Measurements from ENCODE around the gene C2CD4A.
"Not testable (repeated sequence)": the region's sequence is repeated elsewhere in the genome, so short reads cannot be mapped to it uniquely, and the experiment has no call there.

C2CD4A gene

GRCh38 chr15:62066663-62067447 is at the start of gene C2CD4A:
Gene C2CD4A (plus strand): TSS chr15:62066977. CDS start chr15:62067614, 637 bp downstream.
- peak within 1 kb of the TSS; percentile 54 for H3K4me3 ChIP-seq (ENCODE audit: low read depth, low read length)
- H3K27ac ChIP-seq (ENCODE audit: low read depth, low read length): no peak within 1 kb of the TSS
- H3K4me1 ChIP-seq (ENCODE audit: control insufficient read depth, insufficient read depth, low read length): peaks cover 8% of the 10 kb centered on the region
- H3K9ac ChIP-seq (ENCODE audit: low read length): no peak within 1 kb of the TSS
- no peaks in the 10 kb centered on the region for H3K36me3 ChIP-seq (ENCODE audit: control insufficient read depth, insufficient read depth, low read length)
- H3K9me3 ChIP-seq (ENCODE audit: control insufficient read depth, insufficient read depth, low read depth, low read length): no peaks in the 10 kb centered on the region
- H3K27me3 ChIP-seq (ENCODE audit: control insufficient read depth, insufficient read depth, low read length): peaks cover 86% of the 10 kb centered on the region

GRCh38 chr15:62020576-62021160 is 46.1 kb upstream of the C2CD4A start:
- no peaks in the 10 kb centered on the region for H3K4me1 ChIP-seq (ENCODE audit: control insufficient read depth, insufficient read depth, low read length)
- H3K27me3 ChIP-seq (ENCODE audit: control insufficient read depth, insufficient read depth, low read length): no peaks in the 10 kb centered on the region

GRCh38 chr15:62021991-62022600 is 44.7 kb upstream of the C2CD4A start:
- H3K27ac ChIP-seq (ENCODE audit: low read depth, low read length): no peak overlapping the region
- H3K4me3 ChIP-seq (ENCODE audit: low read depth, low read length): no peak overlapping the region
- no peaks in the 10 kb centered on the region for H3K36me3 ChIP-seq (ENCODE audit: control insufficient read depth, insufficient read depth, low read length)
- no peaks in the 10 kb centered on the region for H3K4me1 ChIP-seq (ENCODE audit: control insufficient read depth, insufficient read depth, low read length)
- H3K27me3 ChIP-seq (ENCODE audit: control insufficient read depth, insufficient read depth, low read length): no peaks in the 10 kb centered on the region
- H3K9ac ChIP-seq (ENCODE audit: low read length): no peak overlapping the region
- no peaks in the 10 kb centered on the region; the same call in 1 of the 2 replicates for H3K9me3 ChIP-seq (ENCODE audit: control insufficient read depth, insufficient read depth, low read depth, low read length)

More at GRCh38 chr15:62020576-62021160, 46.1 kb upstream of the C2CD4A start:
- H3K9me3 ChIP-seq (ENCODE audit: control insufficient read depth, insufficient read depth, low read depth, low read length): no peaks in the 10 kb centered on the region; the same call in 1 of the 2 replicates
- H3K36me3 ChIP-seq (ENCODE audit: control insufficient read depth, insufficient read depth, low read length): no peaks in the 10 kb centered on the region
- H3K4me3 ChIP-seq (ENCODE audit: low read depth, low read length): no peak overlapping the region
- H3K27ac ChIP-seq (ENCODE audit: low read depth, low read length): no peak overlapping the region
- no peak overlapping the region for H3K9ac ChIP-seq (ENCODE audit: low read length)

- no peak overlapping the region for H3K27ac ChIP-seq (ENCODE audit: low read depth, low read length)
- H3K9ac ChIP-seq (ENCODE audit: low read length): no peak overlapping the region
- no peak overlapping the region for H3K4me3 ChIP-seq (ENCODE audit: low read depth, low read length)
- no peaks in the 10 kb centered on the region for H3K27me3 ChIP-seq (ENCODE audit: control insufficient read depth, insufficient read depth, low read length)
- no peaks in the 10 kb centered on the region for H3K4me1 ChIP-seq (ENCODE audit: control insufficient read depth, insufficient read depth, low read length)
- no peaks in the 10 kb centered on the region for H3K9me3 ChIP-seq (ENCODE audit: control insufficient read depth, insufficient read depth, low read depth, low read length)
- H3K36me3 ChIP-seq (ENCODE audit: control insufficient read depth, insufficient read depth, low read length): no peaks in the 10 kb centered on the region
Measured at GRCh38 chr15:62026487-62027262, 40.1 kb upstream of the C2CD4A start.

GRCh38 chr15:62027263-62027565 is 39.6 kb upstream of the C2CD4A start:
- H3K36me3 ChIP-seq (ENCODE audit: control insufficient read depth, insufficient read depth, low read length): no peaks in the 10 kb centered on the region
- no peak overlapping the region for H3K9ac ChIP-seq (ENCODE audit: low read length)
- H3K4me1 ChIP-seq (ENCODE audit: control insufficient read depth, insufficient read depth, low read length): no peaks in the 10 kb centered on the region
- H3K27ac ChIP-seq (ENCODE audit: low read depth, low read length): no peak overlapping the region
- H3K27me3 ChIP-seq (ENCODE audit: control insufficient read depth, insufficient read depth, low read length): no peaks in the 10 kb centered on the region
- no peak overlapping the region for H3K4me3 ChIP-seq (ENCODE audit: low read depth, low read length)
- no peaks in the 10 kb centered on the region for H3K9me3 ChIP-seq (ENCODE audit: control insufficient read depth, insufficient read depth, low read depth, low read length)

- H3K36me3 ChIP-seq (ENCODE audit: control insufficient read depth, insufficient read depth, low read length): no peaks in the 10 kb centered on the region
- H3K9me3 ChIP-seq (ENCODE audit: control insufficient read depth, insufficient read depth, low read depth, low read length): no peaks in the 10 kb centered on the region
- no peaks in the 10 kb centered on the region for H3K4me1 ChIP-seq (ENCODE audit: control insufficient read depth, insufficient read depth, low read length)
- no peaks in the 10 kb centered on the region for H3K27me3 ChIP-seq (ENCODE audit: control insufficient read depth, insufficient read depth, low read length)
- no peak overlapping the region for H3K27ac ChIP-seq (ENCODE audit: low read depth, low read length)
- H3K4me3 ChIP-seq (ENCODE audit: low read depth, low read length): no peak overlapping the region
- H3K9ac ChIP-seq (ENCODE audit: low read length): no peak overlapping the region
Measured at GRCh38 chr15:62027916-62028315, 38.9 kb upstream of the C2CD4A start.

GRCh38 chr15:62035256-62035924 is 31.4 kb upstream of the C2CD4A start:
- no peak overlapping the region for H3K9ac ChIP-seq (ENCODE audit: low read length)
- no peak overlapping the region for H3K27ac ChIP-seq (ENCODE audit: low read depth, low read length)
- H3K9me3 ChIP-seq (ENCODE audit: control insufficient read depth, insufficient read depth, low read depth, low read length): no peaks in the 10 kb centered on the region
- H3K4me3 ChIP-seq (ENCODE audit: low read depth, low read length): no peak overlapping the region
- no peaks in the 10 kb centered on the region for H3K27me3 ChIP-seq (ENCODE audit: control insufficient read depth, insufficient read depth, low read length)
- H3K4me1 ChIP-seq (ENCODE audit: control insufficient read depth, insufficient read depth, low read length): no peaks in the 10 kb centered on the region
- no peaks in the 10 kb centered on the region for H3K36me3 ChIP-seq (ENCODE audit: control insufficient read depth, insufficient read depth, low read length)

- H3K4me1 ChIP-seq (ENCODE audit: control insufficient read depth, insufficient read depth, low read length): no peaks in the 10 kb centered on the region
- H3K9ac ChIP-seq (ENCODE audit: low read length): no peak overlapping the region
Measured at GRCh38 chr15:62046078-62046743, 20.6 kb upstream of the C2CD4A start.

GRCh38 chr15:62047282-62047827 is 19.4 kb upstream of the C2CD4A start:
- no peaks in the 10 kb centered on the region for H3K9me3 ChIP-seq (ENCODE audit: control insufficient read depth, insufficient read depth, low read depth, low read length)
- no peaks in the 10 kb centered on the region for H3K36me3 ChIP-seq (ENCODE audit: control insufficient read depth, insufficient read depth, low read length)
- no peak overlapping the region for H3K4me3 ChIP-seq (ENCODE audit: low read depth, low read length)
- no peak overlapping the region for H3K9ac ChIP-seq (ENCODE audit: low read length)
- H3K27ac ChIP-seq (ENCODE audit: low read depth, low read length): no peak overlapping the region
- no peaks in the 10 kb centered on the region for H3K27me3 ChIP-seq (ENCODE audit: control insufficient read depth, insufficient read depth, low read length)
- H3K4me1 ChIP-seq (ENCODE audit: control insufficient read depth, insufficient read depth, low read length): no peaks in the 10 kb centered on the region

More at GRCh38 chr15:62046078-62046743, 20.6 kb upstream of the C2CD4A start:
- H3K4me3 ChIP-seq (ENCODE audit: low read depth, low read length): no peak overlapping the region
- H3K27me3 ChIP-seq (ENCODE audit: control insufficient read depth, insufficient read depth, low read length): no peaks in the 10 kb centered on the region
- H3K36me3 ChIP-seq (ENCODE audit: control insufficient read depth, insufficient read depth, low read length): no peaks in the 10 kb centered on the region
- no peaks in the 10 kb centered on the region for H3K9me3 ChIP-seq (ENCODE audit: control insufficient read depth, insufficient read depth, low read depth, low read length)
- H3K27ac ChIP-seq (ENCODE audit: low read depth, low read length): no peak overlapping the region

- H3K27ac ChIP-seq (ENCODE audit: low read depth, low read length); H3K4me3 ChIP-seq (ENCODE audit: low read depth, low read length); H3K27me3 ChIP-seq (ENCODE audit: control insufficient read depth, insufficient read depth, low read length); H3K9me3 ChIP-seq (ENCODE audit: control insufficient read depth, insufficient read depth, low read depth, low read length); H3K4me1 ChIP-seq (ENCODE audit: control insufficient read depth, insufficient read depth, low read length); H3K36me3 ChIP-seq (ENCODE audit: control insufficient read depth, insufficient read depth, low read length); H3K9ac ChIP-seq (ENCODE audit: low read length): not testable (repeated sequence)
Measured at GRCh38 chr15:62048254-62048653, 18.5 kb upstream of the C2CD4A start.

Measured in HUES6 (cell line).